Measurements from ENCODE around the gene SAMD4A.

Gene SAMD4A

DNA sequence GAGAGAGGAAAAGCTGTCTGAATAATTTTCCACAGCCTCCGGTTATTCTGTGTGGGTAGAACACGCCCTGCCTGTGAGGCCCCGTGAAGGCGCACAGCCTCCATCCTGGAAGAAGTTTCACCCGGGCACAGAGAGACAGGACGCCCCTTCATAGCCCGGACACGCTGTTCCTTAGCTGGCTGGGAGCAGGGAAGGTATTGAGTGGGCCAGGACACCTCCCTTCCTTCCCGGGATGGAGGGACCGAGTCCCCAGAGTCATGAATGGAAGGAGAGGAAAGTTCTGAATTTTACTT, 200.2 kb downstream of the SAMD4A start:
- no peak for DNase-seq

DNA sequence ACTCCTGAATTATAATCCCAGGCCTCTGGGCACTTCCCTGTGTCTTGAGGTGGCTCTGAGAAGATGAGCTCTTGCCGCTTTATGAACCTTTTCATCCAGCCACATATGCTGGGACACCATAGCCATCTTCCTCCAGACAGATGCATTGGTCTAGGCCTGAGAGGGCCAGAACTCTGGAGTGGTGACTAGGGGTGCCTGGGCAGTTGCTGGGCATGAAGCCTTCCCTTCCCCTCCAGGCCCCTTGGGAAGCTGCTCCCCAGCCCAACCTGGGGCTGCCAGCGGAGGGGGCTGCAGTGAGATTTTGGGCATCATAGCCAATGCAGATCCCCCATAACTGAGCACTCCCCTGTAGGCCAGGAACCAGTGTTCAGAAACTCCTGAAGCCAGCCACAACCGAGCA, 200.5 kb downstream of the SAMD4A start:
- DNase-seq, result no peak

DNA sequence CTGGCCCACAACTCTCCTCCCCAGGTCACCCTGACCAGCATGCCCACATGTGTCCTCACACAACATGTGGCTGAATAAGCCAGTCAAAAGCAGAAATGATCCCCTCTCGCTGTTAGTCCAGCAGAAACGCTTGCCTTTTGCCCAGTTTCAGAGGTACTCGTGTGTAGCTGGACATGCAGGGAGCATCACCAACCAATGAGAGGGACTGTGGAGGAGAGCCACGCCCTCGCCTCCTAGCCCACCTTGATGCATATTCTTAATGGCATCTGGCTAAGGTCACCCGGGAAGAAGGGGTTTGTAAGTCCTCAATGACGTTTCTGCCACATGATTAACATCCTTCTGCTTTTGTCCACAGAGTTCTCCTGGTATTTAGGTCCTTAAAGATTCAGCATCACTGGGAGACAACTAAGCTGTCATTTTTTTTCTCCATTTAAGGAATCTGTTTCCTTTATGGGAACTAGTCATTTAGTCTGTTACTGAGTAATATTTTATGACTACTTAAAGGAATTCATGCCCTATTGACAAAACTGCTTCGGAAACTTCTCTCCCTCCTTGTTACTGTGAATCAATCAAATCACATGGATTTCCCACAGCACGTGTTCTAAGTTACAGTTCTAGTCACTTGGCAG, 201.7 kb downstream of the SAMD4A start:
- no peak for DNase-seq

DNA sequence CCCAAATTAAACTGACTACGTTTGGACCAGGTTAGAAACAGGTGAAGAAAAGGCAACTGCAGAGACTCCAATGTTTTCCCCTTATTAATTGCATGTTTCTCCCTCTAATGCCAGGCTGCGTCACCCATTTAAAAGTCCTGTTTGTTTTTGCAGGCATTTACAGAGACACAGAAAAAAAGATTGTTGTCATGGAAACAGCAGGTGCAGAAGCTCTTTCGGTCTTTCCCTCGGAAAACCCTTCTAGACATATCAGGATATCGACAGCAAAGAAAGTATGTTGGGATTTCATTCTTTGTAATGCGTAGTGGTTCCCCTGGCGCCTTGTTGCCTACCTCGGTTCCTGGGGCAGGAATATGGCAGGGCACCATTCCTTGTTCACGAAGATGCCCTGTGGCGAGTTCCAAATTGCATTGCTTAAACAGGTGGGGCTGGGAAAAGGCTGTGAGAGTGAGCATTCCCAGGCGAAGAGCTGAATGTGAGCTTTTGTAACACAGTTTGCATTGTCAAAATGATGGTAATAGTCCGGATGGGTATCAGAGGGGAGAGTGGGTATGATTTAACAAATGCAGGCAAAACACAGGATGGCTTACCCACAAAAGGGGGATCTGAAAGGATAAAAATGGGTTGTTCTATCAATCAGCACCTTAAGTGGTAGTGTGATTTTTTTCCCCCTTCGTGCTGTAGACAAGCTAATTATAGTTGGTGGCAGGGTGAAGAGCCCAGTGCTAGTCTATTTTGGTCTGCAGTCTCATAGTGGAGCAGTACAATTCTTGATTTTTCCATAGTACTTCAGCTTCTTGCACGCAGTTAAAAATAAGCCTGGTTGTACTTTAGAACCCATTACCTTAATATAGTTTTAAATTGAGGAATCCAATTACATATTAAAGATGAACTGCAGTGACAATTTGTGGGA, 203.3 kb downstream of the SAMD4A start:
- no peak for DNase-seq

DNA sequence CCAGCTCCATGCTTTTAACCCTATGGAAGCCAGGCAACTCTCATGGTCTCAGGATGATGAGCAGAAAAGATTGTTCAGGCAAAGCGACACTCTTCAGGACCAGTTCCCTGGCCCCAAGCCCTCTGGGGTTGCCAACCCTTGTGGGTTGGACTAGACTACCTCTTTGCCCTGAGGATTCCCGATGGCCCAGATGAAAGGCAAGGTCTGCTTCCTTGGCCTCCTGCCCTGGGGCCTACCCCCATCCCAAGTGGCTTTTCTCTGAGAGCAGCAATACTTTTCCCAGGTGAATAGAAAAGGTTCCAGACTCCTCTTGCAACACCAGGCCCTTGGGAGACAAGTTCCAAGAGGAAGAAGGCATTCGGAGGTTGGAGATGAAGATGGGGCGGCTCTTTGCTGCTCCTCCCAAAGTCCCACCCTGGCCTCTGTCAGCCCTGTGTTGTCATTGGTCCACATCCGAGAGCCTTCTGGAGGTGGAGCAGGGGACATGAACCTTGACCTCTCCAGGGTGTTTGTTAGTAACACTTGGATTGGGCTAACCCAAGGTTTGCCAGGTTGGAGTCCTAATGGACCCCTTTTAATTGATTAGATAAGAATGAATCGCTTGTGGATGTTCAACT, 204.6 kb downstream of the SAMD4A start:
- DNase-seq, result no peak

DNA sequence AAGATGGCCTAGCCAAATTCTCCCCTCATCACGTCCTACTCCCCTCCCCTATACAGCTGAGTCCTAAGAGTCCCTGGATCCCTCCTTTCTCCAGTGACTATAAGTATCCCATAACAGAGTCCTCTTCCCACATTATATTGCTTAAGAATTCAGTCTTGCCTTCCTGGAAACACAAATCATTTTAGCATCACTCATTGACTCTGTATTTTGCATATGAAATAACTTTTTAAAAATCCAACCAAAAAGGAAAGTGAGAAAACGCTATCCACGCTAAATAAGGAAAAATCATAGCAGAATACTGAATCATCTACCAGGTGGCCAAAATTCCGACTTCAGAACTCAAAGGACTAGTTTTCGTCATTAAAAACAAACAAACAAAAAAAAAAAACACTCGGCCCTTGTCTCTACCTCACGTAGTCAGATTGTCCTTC, 205.5 kb downstream of the SAMD4A start:
- no peak for DNase-seq

- peak; percentile 83 for DNase-seq
Observed at GRCh38 chr14:54773171-54774006, 206.5 kb downstream of the SAMD4A start.

DNA sequence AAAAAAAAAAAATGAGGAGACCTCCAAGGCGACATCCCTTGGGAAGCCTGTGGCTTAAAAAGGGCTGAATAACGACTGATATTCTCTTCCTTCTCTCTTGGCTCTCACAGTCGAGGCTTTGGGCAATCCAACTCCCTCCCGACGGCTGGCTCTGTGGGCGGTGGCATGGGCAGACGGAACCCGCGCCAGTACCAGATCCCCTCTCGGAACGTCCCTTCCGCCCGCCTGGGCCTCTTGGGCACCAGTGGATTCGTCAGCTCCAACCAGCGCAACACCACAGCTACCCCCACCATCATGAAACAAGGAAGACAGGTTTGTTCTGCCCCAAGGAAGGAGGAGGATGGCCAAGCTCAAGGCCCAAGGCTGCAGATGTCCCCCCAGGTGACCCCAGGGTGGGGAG, 207.9 kb downstream of the SAMD4A start:
- peak; percentile 38 for DNase-seq

DNA sequence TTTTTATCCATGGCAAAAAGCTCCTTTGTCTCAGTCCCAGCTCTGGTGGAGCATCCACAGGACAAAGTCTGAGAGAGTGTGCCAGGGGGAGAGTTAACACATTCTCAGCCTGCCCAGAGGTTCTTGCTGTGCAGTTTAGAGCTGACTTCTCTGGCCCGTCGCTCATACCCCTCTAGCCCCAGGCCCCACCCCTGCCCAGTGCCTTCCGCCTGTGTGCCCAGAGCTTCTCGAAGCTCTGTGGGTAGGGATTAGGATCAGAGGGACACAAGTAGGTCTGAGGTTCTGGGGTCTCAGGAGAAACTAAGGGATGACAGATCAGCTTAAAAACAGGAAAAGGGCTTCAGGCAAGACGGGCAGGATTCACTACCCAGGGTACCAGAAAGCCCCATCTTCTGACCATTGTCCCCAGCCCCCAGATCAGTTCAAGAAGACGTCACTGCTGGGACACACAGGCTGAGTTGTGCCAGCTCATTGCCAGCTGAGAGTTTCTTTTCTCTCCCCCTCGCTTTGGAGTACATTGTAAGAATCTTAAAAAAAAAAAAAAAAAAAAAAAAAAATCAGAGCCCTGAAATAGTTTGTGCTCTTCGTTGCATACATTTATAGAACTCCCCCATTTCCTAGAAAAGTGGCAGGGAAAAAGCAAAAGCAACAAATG, 208.7 kb downstream of the SAMD4A start:
- DNase-seq, result peak; percentile 29

DNA sequence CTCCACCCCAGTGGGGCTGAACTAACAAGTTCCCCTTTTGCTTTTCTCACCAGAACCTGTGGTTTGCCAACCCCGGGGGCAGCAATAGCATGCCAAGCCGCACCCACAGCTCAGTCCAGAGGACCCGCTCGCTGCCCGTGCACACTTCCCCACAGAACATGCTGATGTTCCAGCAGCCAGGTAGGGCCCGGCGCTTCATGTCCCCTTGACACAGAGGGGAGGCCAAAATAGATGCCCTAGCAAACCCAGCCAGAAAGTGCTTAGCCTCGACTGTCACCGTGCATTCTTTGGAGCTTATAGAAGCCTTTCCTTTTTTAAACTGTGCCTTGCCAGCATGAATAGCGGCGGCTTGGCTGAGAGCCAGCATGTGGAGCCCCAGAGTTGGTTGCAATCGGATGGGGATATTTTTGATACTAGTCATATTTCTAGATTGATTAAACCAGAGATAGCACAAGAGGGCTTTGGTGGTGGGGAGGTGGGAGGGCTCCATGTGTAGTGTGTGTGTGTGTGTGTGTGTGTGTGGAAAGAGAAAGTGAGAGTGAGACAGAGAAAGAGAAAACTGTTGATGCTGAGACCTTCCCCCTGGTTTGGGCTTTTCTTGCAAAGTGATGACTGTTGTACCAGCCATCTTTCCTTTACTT, 209.6 kb downstream of the SAMD4A start:
- DNase-seq, result peak; percentile 48

GRCh38 chr14:54777395-54777794, 210.5 kb downstream of the SAMD4A start:
- peak; percentile 20 for DNase-seq

GRCh38 chr14:54778618-54779345, 211.9 kb downstream of the SAMD4A start:
- DNase-seq, result peak; percentile 25

DNA sequence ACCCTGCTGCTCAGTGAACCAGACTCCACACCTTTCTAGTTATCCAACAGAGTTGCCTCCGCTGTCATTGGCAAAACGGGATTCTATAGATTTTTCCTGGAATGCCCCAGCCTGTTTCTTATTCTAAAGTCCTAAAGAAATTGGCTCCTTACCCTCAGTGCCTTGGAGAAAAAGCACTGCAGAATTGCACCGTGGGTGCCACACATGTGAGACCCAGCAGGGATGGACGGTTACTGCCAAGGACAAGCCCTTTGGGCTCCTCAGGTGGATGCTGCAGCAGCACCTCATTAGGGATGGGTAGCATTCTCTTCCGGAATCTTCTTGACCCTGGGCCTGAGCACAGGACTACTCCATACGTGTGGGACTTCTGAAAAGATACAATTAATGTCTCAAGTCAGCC, 214.2 kb downstream of the SAMD4A start:
- DNase-seq, result no peak

- peak; percentile 12 for DNase-seq
Observed at GRCh38 chr14:54781961-54782750, 215.2 kb downstream of the SAMD4A start.

GRCh38 chr14:54782751-54783659, 216.1 kb downstream of the SAMD4A start:
- peak; percentile 35 for DNase-seq

DNA sequence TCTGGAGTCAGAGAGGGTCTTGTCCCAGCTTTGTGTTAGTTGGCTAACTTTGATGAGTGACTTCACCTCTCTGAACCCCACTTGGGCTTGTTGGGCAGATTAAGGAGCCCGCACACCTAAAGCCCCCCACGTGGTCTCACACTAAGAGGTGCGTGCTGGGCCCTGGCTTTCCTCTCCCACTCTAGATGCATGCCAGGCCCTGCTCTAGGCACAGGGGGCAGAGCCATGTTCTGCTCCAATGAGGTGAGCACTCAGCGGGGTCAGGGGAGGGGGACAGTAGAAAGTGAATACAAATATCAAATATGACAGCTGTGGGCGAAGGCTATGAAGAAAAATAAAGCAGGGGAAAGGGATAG, 216.7 kb downstream of the SAMD4A start:
- DNase-seq, result peak; percentile 37

GRCh38 chr14:54784060-54784459, 217.1 kb downstream of the SAMD4A start:
- DNase-seq, result no peak

DNA sequence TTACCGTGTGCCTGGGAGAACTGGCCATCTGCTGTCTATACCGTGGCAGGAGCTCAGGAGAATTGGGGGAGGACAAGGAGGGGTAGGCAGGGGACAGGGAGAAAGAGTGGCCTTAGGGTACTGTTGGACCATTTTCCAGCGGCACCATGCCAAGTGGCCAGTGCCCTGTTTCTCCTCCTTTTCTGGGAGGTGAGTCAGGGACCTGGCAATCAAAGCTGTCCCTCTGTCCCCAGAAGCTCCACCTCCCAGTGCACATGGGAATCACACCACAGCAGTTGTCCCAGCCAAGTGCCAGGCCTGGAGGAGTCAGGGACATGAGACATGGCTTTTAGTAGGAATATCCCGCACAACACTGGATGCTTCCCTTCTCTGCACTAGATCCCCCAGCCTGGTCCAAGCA, 217.7 kb downstream of the SAMD4A start:
- DNase-seq, result no peak

GRCh38 chr14:54785136-54785777, 218.3 kb downstream of the SAMD4A start:
- peak; percentile 32 for DNase-seq
